Peyer's patch (tissue), 4 donors: ENCODE results near the gene LPAR6.

Experiments used
- POLR2A ChIP-seq, 2 donors: fragments of 450-650 bp; IDR thresholded peaks; one replicate each; pipeline ENCODE4 v1.5.1; 2017; ENCODE audit warnings: antibody characterized with exemption in 2 of 2, mild to moderate bottlenecking in 2 of 2, moderate library complexity in 2 of 2
- TF ChIP-seq, protein P1 (sequence below), 6 experiments: fragments of 450-650 bp in 4 of 6; fragments of 200-600 bp in 2 of 6; sonication (generic) in 1 of 6; IDR thresholded peaks; one replicate each; pipeline ENCODE4 v1.5.1; 2017 to 2019; ENCODE audit warnings: antibody characterized with exemption in 6 of 6, mild to moderate bottlenecking in 3 of 6, moderate library complexity in 1 of 6

DNA sequence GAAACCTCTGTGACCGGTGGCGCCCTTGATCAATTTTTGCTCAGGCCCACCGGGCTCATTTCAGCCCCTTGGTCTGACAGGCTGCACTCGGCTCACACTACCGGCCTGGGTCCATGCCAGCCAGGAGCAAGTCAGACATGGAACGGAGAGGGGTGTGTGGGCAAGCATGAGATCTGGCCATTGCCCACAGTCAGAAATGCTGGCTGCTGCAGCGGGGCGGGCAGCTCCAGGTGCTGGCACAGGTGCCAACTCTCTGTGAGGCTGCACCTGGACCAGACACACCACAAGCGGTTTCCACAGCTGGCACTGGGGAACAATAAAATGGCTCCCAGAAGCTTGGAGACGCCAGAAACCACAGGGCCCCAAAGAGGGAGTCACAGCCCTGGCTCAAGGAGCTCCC lies 43.6 kb upstream of the LPAR6 start:
- TF ChIP-seq, protein P1, sequence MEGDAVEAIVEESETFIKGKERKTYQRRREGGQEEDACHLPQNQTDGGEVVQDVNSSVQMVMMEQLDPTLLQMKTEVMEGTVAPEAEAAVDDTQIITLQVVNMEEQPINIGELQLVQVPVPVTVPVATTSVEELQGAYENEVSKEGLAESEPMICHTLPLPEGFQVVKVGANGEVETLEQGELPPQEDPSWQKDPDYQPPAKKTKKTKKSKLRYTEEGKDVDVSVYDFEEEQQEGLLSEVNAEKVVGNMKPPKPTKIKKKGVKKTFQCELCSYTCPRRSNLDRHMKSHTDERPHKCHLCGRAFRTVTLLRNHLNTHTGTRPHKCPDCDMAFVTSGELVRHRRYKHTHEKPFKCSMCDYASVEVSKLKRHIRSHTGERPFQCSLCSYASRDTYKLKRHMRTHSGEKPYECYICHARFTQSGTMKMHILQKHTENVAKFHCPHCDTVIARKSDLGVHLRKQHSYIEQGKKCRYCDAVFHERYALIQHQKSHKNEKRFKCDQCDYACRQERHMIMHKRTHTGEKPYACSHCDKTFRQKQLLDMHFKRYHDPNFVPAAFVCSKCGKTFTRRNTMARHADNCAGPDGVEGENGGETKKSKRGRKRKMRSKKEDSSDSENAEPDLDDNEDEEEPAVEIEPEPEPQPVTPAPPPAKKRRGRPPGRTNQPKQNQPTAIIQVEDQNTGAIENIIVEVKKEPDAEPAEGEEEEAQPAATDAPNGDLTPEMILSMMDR (IDR thresholded peaks at IDR 0.05) = no peak
- no peak for TF ChIP-seq POLR2A (IDR thresholded peaks at IDR 0.05)
